BE2C (cell line): ENCODE data around the gene SLC8A1.

ENCODE experiments used
- DNase-seq: peaks from one replicate; pipeline ENCODE4 v3.0.0-alpha.2; 2020
- H3K27me3 ChIP-seq: fragments of 250-450 bp; sonication (Bioruptor Pico); 2 replicates; pipeline ENCODE4 v1.5.1; 2020; ENCODE audit warnings: mild to moderate bottlenecking
- H3K36me3 ChIP-seq: fragments of 250-450 bp; sonication (Bioruptor Pico); 2 replicates; pipeline ENCODE4 v1.5.1; 2020; ENCODE audit warnings: mild to moderate bottlenecking
- H3K4me1 ChIP-seq: fragments of 250-450 bp; sonication (Bioruptor Pico); 2 replicates; pipeline ENCODE4 v1.5.1; 2020
- H3K4me3 ChIP-seq: 2 replicates; pipeline ENCODE4 v1.5.1; 2011; ENCODE audit warnings: low read depth, low read length
- H3K9me3 ChIP-seq: fragments of 250-450 bp; sonication (Bioruptor Pico); 2 replicates; pipeline ENCODE4 v1.5.1; 2020
- TF ChIP-seq, protein P1 (sequence below): IDR thresholded peaks from 2 replicates; pipeline ENCODE4 v1.5.1; 2012; ENCODE audit warnings: mild to moderate bottlenecking, low read depth, low read length

The SLC8A1 gene

GRCh38 chr2:40300391-40300790, 151.5 kb downstream of the SLC8A1 start:
- TF ChIP-seq, protein P1, sequence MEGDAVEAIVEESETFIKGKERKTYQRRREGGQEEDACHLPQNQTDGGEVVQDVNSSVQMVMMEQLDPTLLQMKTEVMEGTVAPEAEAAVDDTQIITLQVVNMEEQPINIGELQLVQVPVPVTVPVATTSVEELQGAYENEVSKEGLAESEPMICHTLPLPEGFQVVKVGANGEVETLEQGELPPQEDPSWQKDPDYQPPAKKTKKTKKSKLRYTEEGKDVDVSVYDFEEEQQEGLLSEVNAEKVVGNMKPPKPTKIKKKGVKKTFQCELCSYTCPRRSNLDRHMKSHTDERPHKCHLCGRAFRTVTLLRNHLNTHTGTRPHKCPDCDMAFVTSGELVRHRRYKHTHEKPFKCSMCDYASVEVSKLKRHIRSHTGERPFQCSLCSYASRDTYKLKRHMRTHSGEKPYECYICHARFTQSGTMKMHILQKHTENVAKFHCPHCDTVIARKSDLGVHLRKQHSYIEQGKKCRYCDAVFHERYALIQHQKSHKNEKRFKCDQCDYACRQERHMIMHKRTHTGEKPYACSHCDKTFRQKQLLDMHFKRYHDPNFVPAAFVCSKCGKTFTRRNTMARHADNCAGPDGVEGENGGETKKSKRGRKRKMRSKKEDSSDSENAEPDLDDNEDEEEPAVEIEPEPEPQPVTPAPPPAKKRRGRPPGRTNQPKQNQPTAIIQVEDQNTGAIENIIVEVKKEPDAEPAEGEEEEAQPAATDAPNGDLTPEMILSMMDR, result no peak
- H3K36me3 ChIP-seq, result no peaks in the 10 kb centered on the region
- DNase-seq, result no peak

DNA sequence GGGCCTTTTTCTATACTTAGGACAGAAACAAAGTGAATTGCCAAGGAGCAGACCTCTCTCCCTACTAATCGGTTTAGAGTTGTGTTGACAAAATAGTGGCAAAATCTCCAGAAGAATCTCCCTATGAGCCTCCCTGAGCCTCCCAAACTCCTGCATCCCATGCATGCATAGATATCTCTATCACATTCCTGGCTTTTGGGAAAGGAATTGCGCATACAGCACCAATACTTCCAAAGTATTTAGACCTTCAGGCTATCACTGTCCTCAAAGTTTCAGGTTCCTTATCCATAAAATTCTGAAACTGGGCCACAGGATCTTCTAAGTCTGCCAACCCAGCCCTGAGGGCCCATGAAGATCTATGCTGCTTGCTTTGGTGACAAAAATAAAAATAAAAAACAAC, 152.1 kb downstream of the SLC8A1 start:
- TF ChIP-seq, protein P1, result no peak
- Histone ChIP-seq H3K27me3 (no peaks in the 10 kb centered on the region), H3K4me1 (no peaks in the 10 kb centered on the region), H3K4me3 (no peak overlapping the region), H3K9me3 (no peaks in the 10 kb centered on the region), H3K36me3 (no peaks in the 10 kb centered on the region)
- DNase-seq, result no peak

More at GRCh38 chr2:40300391-40300790, 151.5 kb downstream of the SLC8A1 start:
- Histone ChIP-seq H3K4me1 (no peaks in the 10 kb centered on the region), H3K9me3 (no peaks in the 10 kb centered on the region), H3K4me3 (no peak overlapping the region), H3K27me3 (no peaks in the 10 kb centered on the region)

GRCh38 chr2:40299173-40299572, 152.7 kb downstream of the SLC8A1 start:
- TF ChIP-seq, protein P1, result no peak
- H3K9me3 ChIP-seq, result no peaks in the 10 kb centered on the region
- H3K4me3 ChIP-seq, result no peak overlapping the region
- H3K27me3 ChIP-seq, result no peaks in the 10 kb centered on the region
- H3K4me1 ChIP-seq, result no peaks in the 10 kb centered on the region
- no peaks in the 10 kb centered on the region for H3K36me3 ChIP-seq
- no peak for DNase-seq

GRCh38 chr2:40298026-40298425, 153.9 kb downstream of the SLC8A1 start:
- Histone ChIP-seq H3K27me3 (no peaks in the 10 kb centered on the region), H3K4me3 (no peak overlapping the region)
- TF ChIP-seq, protein P1, result no peak

GRCh38 chr2:40292291-40292690, 159.6 kb downstream of the SLC8A1 start:
- H3K9me3 ChIP-seq, result no peaks in the 10 kb centered on the region
- TF ChIP-seq, protein P1, result no peak
- no peaks in the 10 kb centered on the region for H3K27me3 ChIP-seq
- H3K36me3 ChIP-seq, result no peaks in the 10 kb centered on the region
- H3K4me3 ChIP-seq, result no peak overlapping the region
- no peaks in the 10 kb centered on the region for H3K4me1 ChIP-seq
- DNase-seq, result no peak

More at GRCh38 chr2:40298026-40298425, 153.9 kb downstream of the SLC8A1 start:
- no peaks in the 10 kb centered on the region for H3K4me1 ChIP-seq
- DNase-seq, result no peak
- H3K36me3 ChIP-seq, result no peaks in the 10 kb centered on the region
- H3K9me3 ChIP-seq, result no peaks in the 10 kb centered on the region

DNA sequence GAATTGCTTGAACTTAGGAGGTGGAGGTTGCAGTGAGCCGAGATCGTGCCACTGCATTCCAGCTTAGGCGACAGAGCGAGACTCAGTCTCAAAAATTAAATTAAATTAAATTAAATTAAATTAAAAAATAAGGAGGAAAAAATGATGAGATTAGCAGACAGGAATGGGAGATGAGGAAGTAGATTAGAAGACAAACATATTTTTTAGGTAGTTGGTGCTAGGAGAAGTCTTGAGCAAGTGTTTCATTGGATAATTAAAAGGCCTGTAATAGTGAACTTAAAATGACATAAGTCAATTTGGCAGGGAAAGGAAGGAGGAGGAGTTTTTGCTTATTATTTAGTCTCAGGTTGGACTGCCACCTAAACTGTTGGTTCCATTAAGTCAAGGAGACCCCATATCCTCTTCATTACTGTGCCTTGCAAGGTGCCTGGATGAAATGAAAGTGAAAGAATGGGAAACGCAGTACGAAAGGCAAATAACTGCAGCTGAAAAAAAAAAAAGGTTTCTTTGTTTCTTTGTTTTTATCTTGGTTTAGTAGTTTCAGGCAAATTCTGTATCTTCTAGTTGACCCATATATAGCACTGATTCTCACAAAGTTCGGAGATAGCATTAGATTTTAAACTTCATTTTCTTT, 162.0 kb downstream of the SLC8A1 start:
- Histone ChIP-seq H3K4me3 (no peak overlapping the region), H3K27me3 (no peaks in the 10 kb centered on the region), H3K9me3 (no peaks in the 10 kb centered on the region), H3K36me3 (no peaks in the 10 kb centered on the region), H3K4me1 (peaks cover 3% of the 10 kb centered on the region)
- DNase-seq, result no peak
- TF ChIP-seq, protein P1, result no peak
